Measurements from ENCODE around the gene CAMKK2.

CAMKK2 gene

GRCh38 chr12:121229826-121230537 is 66.5 kb downstream of the CAMKK2 start (continued):
- TF ChIP-seq CTCF (tag by site-specific recombination; IDR thresholded peaks at IDR 0.05) = peak; percentile 77
- 0 out of 2 replicates have a peak, but pooled peaks have one; percentile 20 for TF ChIP-seq ZNF391 (tag by site-specific recombination; IDR thresholded peaks at IDR 0.05; ENCODE audit: borderline replicate concordance, low read depth)
- TF ChIP-seq ZNF2 (tag by site-specific recombination; IDR thresholded peaks at IDR 0.05) = peak; percentile 79; the same call in 1 of the 2 replicates
- TF ChIP-seq ZNF335 (tag by site-specific recombination; conservative IDR thresholded peaks at IDR 0.05) = peak; percentile 88
- peak; percentile 68; the same call in 1 of the 2 replicates for TF ChIP-seq KLF7 (tag by site-specific recombination; IDR thresholded peaks at IDR 0.05; ENCODE audit: borderline replicate concordance)
- TF ChIP-seq ZBTB48 (tag by site-specific recombination; IDR thresholded peaks at IDR 0.05) = peak; percentile 84
- TF ChIP-seq ZNF654 (tag by site-specific recombination; IDR thresholded peaks at IDR 0.05; ENCODE audit: low read depth) = peak; percentile 75
- TF ChIP-seq BCL11A (tag by site-specific recombination; IDR thresholded peaks at IDR 0.05; ENCODE audit: low read depth) = peak; percentile 61; the same call in 1 of the 2 replicates
- peak; percentile 5 for TF ChIP-seq ZBTB26 (tag by site-specific recombination; optimal IDR thresholded peaks at IDR 0.05)
- peak; percentile 30; the same call in 1 of the 2 replicates for TF ChIP-seq ZNF660 (tag by site-specific recombination; IDR thresholded peaks at IDR 0.05)
- TF ChIP-seq HIC1 (tag by site-specific recombination; IDR thresholded peaks at IDR 0.05) = peak; percentile 59; the same call in 1 of the 2 replicates
- TF ChIP-seq ZEB2 (tag by site-specific recombination; IDR thresholded peaks at IDR 0.05) = peak; percentile 37; the same call in 1 of the 2 replicates
- 0 out of 2 replicates have a peak, but pooled peaks have one; percentile 32 for TF ChIP-seq ZNF366 (tag by site-specific recombination; conservative IDR thresholded peaks at IDR 0.05)
- peak; percentile 94 for TF ChIP-seq ZNF600 (tag by site-specific recombination; IDR thresholded peaks at IDR 0.05)
- 0 out of 2 replicates have a peak, but pooled peaks have one; percentile 36 for TF ChIP-seq ZNF629 (tag by site-specific recombination; IDR thresholded peaks at IDR 0.05)
- peak; percentile 81 for TF ChIP-seq ZBTB17 (tag by site-specific recombination; IDR thresholded peaks at IDR 0.05)

GRCh38 chr12:121228919-121229665 is 67.4 kb downstream of the CAMKK2 start:
- CTCF ChIA-PET = interaction anchor here (0.6 to 2.1 kb wide), 5 partner anchors 10 to 167 kb away, joined by 3 to 12 read pairs (median 9); no protein-coding TSS in a partner anchor
- H3K9me3 ChIP-seq (ENCODE audit: control insufficient read depth, insufficient read depth, low read depth, low read length) = no peaks in the 10 kb centered on the region
- H3K4me3 ChIP-seq (ENCODE audit: low read depth, low read length) = no peak overlapping the region
- H3K36me3 ChIP-seq (ENCODE audit: control insufficient read depth in 2 of 2, insufficient read depth in 1 of 2, low read length in 2 of 2) = peaks cover 8 to 43% of the 10 kb centered on the region in 2 experiments; a peak in 2 of 3 replicates
- POLR2A ChIA-PET = no interaction called here
- H3K27ac ChIP-seq (ENCODE audit: extremely low read depth, low read depth, low read length) = peak overlapping the region; percentile 22; the same call in 1 of the 2 replicates
- no peaks in the 10 kb centered on the region for H3K4me1 ChIP-seq (ENCODE audit: control insufficient read depth, insufficient read depth, low read length)
- TF ChIP-seq ZNF660 (tag by site-specific recombination; IDR thresholded peaks at IDR 0.05) (no peak), ZNF280C (tag by site-specific recombination; IDR thresholded peaks at IDR 0.05) (no peak), ZNF623 (tag by site-specific recombination; IDR thresholded peaks at IDR 0.05) (no peak), FEZF1 (tag by site-specific recombination; IDR thresholded peaks at IDR 0.05) (no peak)
